ENCODE data around the gene SRCIN1.

The SRCIN1 gene

GRCh38 chr17:38620551-38621277 lies 15.0 kb upstream of the SRCIN1 start:
- DNase-seq (ENCODE audit: low read depth): no peak
- TF ChIP-seq, protein P1, sequence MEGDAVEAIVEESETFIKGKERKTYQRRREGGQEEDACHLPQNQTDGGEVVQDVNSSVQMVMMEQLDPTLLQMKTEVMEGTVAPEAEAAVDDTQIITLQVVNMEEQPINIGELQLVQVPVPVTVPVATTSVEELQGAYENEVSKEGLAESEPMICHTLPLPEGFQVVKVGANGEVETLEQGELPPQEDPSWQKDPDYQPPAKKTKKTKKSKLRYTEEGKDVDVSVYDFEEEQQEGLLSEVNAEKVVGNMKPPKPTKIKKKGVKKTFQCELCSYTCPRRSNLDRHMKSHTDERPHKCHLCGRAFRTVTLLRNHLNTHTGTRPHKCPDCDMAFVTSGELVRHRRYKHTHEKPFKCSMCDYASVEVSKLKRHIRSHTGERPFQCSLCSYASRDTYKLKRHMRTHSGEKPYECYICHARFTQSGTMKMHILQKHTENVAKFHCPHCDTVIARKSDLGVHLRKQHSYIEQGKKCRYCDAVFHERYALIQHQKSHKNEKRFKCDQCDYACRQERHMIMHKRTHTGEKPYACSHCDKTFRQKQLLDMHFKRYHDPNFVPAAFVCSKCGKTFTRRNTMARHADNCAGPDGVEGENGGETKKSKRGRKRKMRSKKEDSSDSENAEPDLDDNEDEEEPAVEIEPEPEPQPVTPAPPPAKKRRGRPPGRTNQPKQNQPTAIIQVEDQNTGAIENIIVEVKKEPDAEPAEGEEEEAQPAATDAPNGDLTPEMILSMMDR (conservative IDR thresholded peaks at IDR 0.05; ENCODE audit: control insufficient read depth, insufficient read depth, low read depth, low read length): no peak
- no peak overlapping the region for H3K4me3 ChIP-seq (ENCODE audit: control insufficient read depth, low read depth, low read length)

DNA sequence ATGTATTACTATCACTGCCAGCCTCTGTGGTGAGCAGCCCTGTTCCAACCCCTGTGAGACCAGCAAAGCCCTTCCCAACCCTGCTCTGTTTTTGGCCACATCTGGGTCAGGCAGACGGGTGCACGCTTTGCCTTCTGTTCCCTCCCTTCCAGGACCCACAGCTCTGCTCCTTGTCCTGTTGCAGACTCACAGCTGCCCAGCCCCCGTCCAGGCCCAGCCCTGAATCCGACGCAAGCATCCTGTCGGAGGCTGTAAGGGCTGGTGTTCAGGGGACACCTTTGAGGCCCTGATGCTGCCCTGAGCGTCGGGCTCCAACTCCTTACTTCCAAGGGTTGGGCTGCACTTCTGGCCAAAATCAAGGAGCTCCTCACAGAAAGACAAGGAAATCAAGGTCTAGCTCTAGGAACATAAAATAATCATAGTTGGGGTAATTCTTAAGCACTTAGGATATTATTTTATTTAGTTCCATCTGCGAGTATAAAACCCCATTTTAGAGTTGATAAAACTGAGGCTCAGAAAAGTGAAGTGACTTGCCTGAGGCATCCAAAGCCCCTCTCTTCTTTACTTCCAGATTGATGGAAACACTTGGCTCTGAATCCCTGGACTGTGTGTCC lies 14.3 kb upstream of the SRCIN1 start:
- DNase-seq (ENCODE audit: low read depth): no peak
- TF ChIP-seq, protein P1 (conservative IDR thresholded peaks at IDR 0.05; ENCODE audit: control insufficient read depth, insufficient read depth, low read depth, low read length): no peak
- H3K4me3 ChIP-seq (ENCODE audit: control insufficient read depth, low read depth, low read length): no peak overlapping the region

- no peak for DNase-seq (ENCODE audit: low read depth)
- no peak overlapping the region for H3K4me3 ChIP-seq (ENCODE audit: control insufficient read depth, low read depth, low read length)
- TF ChIP-seq, protein P1 (conservative IDR thresholded peaks at IDR 0.05; ENCODE audit: control insufficient read depth, insufficient read depth, low read depth, low read length): no peak
These were observed 13.7 kb upstream of the SRCIN1 start for GRCh38 chr17:38619451-38619795.

GRCh38 chr17:38617967-38618760 lies 12.4 kb upstream of the SRCIN1 start:
- no peak for DNase-seq (ENCODE audit: low read depth)
- TF ChIP-seq, protein P1 (conservative IDR thresholded peaks at IDR 0.05; ENCODE audit: control insufficient read depth, insufficient read depth, low read depth, low read length): no peak
- H3K4me3 ChIP-seq (ENCODE audit: control insufficient read depth, low read depth, low read length): no peak overlapping the region

GRCh38 chr17:38617074-38617860 lies 11.5 kb upstream of the SRCIN1 start:
- TF ChIP-seq, protein P1 (conservative IDR thresholded peaks at IDR 0.05; ENCODE audit: control insufficient read depth, insufficient read depth, low read depth, low read length): no peak
- no peak for DNase-seq (ENCODE audit: low read depth)
- H3K4me3 ChIP-seq (ENCODE audit: control insufficient read depth, low read depth, low read length): no peak overlapping the region

GRCh38 chr17:38616361-38616760 lies 10.6 kb upstream of the SRCIN1 start:
- no peak overlapping the region for H3K4me3 ChIP-seq (ENCODE audit: control insufficient read depth, low read depth, low read length)
- TF ChIP-seq, protein P1 (conservative IDR thresholded peaks at IDR 0.05; ENCODE audit: control insufficient read depth, insufficient read depth, low read depth, low read length): no peak
- DNase-seq (ENCODE audit: low read depth): no peak
